Activated naive CD8-positive, alpha-beta T cell treated with anti-CD3 and anti-CD28 coated beads, Interleukin-2, amount 50 U/mL, for 24 hours (primary cell): ENCODE measurements around the gene CCSER2.
"Not testable (repeated sequence)": the region's sequence is repeated elsewhere in the genome, so short reads cannot be mapped to it uniquely, and the experiment has no call there.

Experiments used
- ATAC-seq: fragments of 150-1000 bp; cut with Tn5 transposase; one replicate; pipeline ENCODE4 v1.10.0; 2021
- DNase-seq: peaks from one replicate; pipeline ENCODE4 v3.0.0; 2021
- H3K27ac Mint-ChIP-seq: one replicate; pipeline ENCODE4 v1.8.0; 2021; ENCODE audit warnings: mild to moderate bottlenecking, mixed read lengths
- H3K27me3 Mint-ChIP-seq: one replicate; pipeline ENCODE4 v1.8.0; 2021; ENCODE audit warnings: mixed read lengths
- H3K36me3 Mint-ChIP-seq: one replicate; pipeline ENCODE4 v1.8.0; 2021; ENCODE audit warnings: low read depth, mixed read lengths
- H3K4me1 Mint-ChIP-seq: one replicate; pipeline ENCODE4 v1.8.0; 2021; ENCODE audit warnings: mixed read lengths
- H3K4me3 Mint-ChIP-seq: one replicate; pipeline ENCODE4 v1.8.0; 2021; ENCODE audit warnings: mild to moderate bottlenecking, moderate library complexity, mixed read lengths
- H3K9me3 Mint-ChIP-seq: one replicate; pipeline ENCODE4 v1.8.0; 2021; ENCODE audit warnings: mixed read lengths

Gene CCSER2

GRCh38 chr10:84499846-84500245, 171.5 kb downstream of the CCSER2 start:
- peak; percentile 33 for ATAC-seq
- H3K4me3 Mint-ChIP-seq, result no peak overlapping the region
- H3K27me3 Mint-ChIP-seq, result no peaks in the 10 kb centered on the region
- H3K4me1 Mint-ChIP-seq, result peaks cover 10% of the 10 kb centered on the region
- no peak for DNase-seq
- peaks cover 6% of the 10 kb centered on the region for H3K36me3 Mint-ChIP-seq
- H3K9me3 Mint-ChIP-seq, result no peaks in the 10 kb centered on the region
- H3K27ac Mint-ChIP-seq, result no peak overlapping the region

- H3K9me3 Mint-ChIP-seq, result no peaks in the 10 kb centered on the region
- H3K27ac Mint-ChIP-seq, result no peak overlapping the region
- no peaks in the 10 kb centered on the region for H3K27me3 Mint-ChIP-seq
- H3K4me1 Mint-ChIP-seq, result no peaks in the 10 kb centered on the region
- no peak overlapping the region for H3K4me3 Mint-ChIP-seq
- DNase-seq (no peak), ATAC-seq (no peak)
- peaks cover 14% of the 10 kb centered on the region for H3K36me3 Mint-ChIP-seq
Measured at GRCh38 chr10:84510121-84510520, 181.7 kb downstream of the CCSER2 start.

DNA sequence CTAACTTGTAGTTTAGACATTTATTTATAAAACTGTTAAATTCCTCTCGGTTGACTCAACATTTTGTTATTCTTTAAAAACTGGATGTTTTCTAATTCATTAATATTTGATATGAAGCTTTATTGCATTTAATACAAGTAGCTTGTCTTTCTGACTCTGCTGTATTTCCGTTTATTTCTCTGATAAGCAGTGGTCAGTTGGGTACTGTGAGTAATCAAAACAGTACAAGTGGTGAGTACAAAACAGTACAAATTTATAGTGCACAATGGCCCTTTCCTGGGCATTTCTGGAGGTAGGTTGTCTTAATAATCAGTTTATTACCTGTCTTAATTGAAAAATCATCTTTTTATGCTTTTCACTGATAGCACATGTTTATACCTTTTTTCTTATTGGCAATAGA, 182.7 kb downstream of the CCSER2 start:
- H3K36me3 Mint-ChIP-seq, result peaks cover 18% of the 10 kb centered on the region
- no peak overlapping the region for H3K4me3 Mint-ChIP-seq
- H3K27ac Mint-ChIP-seq, result no peak overlapping the region
- no peaks in the 10 kb centered on the region for H3K4me1 Mint-ChIP-seq
- ATAC-seq, result no peak
- no peak for DNase-seq
- H3K9me3 Mint-ChIP-seq, result no peaks in the 10 kb centered on the region
- no peaks in the 10 kb centered on the region for H3K27me3 Mint-ChIP-seq

DNA sequence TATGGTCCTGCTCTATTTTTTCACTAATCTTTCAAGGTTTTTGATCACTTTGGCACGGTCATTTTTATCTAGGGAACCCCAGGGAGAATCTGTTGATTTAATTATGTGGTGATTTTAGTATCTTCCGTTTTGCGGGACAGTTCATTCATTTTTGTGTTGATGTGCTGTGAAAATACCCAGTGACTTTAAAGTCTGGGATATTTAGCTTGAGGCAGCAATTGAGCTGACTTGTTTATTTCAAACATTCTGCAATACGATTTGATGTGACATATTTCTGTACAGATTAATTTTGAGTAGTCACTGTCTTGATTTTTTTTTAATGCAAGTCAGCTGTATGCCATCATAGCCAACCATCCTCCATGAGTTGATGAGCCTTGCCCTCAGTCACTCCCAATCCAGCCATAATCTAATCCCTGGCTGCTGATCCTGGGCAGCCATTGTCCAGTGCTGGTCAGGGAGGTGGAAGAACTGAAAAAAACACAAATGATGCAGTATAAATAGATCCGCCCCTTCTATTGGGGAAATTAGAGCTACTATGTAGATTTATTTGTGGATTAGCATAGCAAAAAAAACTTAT, 183.4 kb downstream of the CCSER2 start:
- Mint-ChIP-seq H3K4me1 (no peaks in the 10 kb centered on the region), H3K27me3 (no peaks in the 10 kb centered on the region), H3K27ac (no peak overlapping the region), H3K9me3 (no peaks in the 10 kb centered on the region), H3K36me3 (peaks cover 19% of the 10 kb centered on the region), H3K4me3 (no peak overlapping the region)
- no peak for DNase-seq
- ATAC-seq, result no peak

DNA sequence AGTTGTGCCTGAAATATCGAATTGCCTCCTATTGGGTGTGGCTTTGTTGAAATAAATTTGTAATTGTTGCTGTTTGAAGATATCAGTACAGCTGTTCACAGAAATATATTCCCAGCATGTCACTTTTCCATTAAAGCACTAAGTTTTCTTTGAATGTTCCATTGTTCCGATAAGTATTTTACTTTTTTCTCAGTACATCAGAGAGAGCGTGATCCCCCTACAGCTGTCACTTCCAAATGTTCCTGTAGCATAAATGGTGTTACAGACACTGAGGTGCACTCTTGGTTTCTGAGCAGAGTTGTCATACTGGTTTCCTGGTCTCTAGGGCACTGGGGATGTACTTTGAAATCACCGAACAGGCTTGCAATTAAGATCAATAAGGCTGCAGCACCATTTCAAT, 189.2 kb downstream of the CCSER2 start:
- Mint-ChIP-seq H3K36me3 (peaks cover 19% of the 10 kb centered on the region), H3K4me1 (peaks cover 2% of the 10 kb centered on the region), H3K27ac (no peak overlapping the region)

GRCh38 chr10:84519235-84519634, 190.8 kb downstream of the CCSER2 start:
- Mint-ChIP-seq H3K4me3 (no peak overlapping the region), H3K36me3 (peaks cover 10% of the 10 kb centered on the region), H3K9me3 (no peaks in the 10 kb centered on the region), H3K4me1 (peaks cover 2% of the 10 kb centered on the region), H3K27ac (no peak overlapping the region), H3K27me3 (no peaks in the 10 kb centered on the region)
- no peak for DNase-seq
- ATAC-seq, result no peak

More for the DNA sequence above, 189.2 kb downstream of the CCSER2 start:
- DNase-seq, result no peak
- Mint-ChIP-seq H3K9me3 (no peaks in the 10 kb centered on the region), H3K4me3 (no peak overlapping the region), H3K27me3 (no peaks in the 10 kb centered on the region)
- ATAC-seq, result no peak

- no peak overlapping the region for H3K27ac Mint-ChIP-seq
- H3K9me3 Mint-ChIP-seq, result peaks cover 8% of the 10 kb centered on the region
- DNase-seq (no peak), ATAC-seq (no peak)
- H3K4me1 Mint-ChIP-seq, result peaks cover 5% of the 10 kb centered on the region
- no peaks in the 10 kb centered on the region for H3K27me3 Mint-ChIP-seq
- no peak overlapping the region for H3K4me3 Mint-ChIP-seq
- H3K36me3 Mint-ChIP-seq, result peaks cover 9% of the 10 kb centered on the region
Measured at GRCh38 chr10:84521013-84521412, 192.6 kb downstream of the CCSER2 start.

- H3K4me3 Mint-ChIP-seq, result no peak overlapping the region
- no peak for ATAC-seq
- DNase-seq, result no peak
- peaks cover 5% of the 10 kb centered on the region for H3K4me1 Mint-ChIP-seq
- peaks cover 8% of the 10 kb centered on the region for H3K9me3 Mint-ChIP-seq
- no peaks in the 10 kb centered on the region for H3K27me3 Mint-ChIP-seq
- H3K36me3 Mint-ChIP-seq, result peaks cover 7% of the 10 kb centered on the region
- no peak overlapping the region for H3K27ac Mint-ChIP-seq
Measured at GRCh38 chr10:84521468-84521867, 193.1 kb downstream of the CCSER2 start.

GRCh38 chr10:84522612-84523462, 194.4 kb downstream of the CCSER2 start:
- ATAC-seq (no peak), DNase-seq (no peak)
- peaks cover 5% of the 10 kb centered on the region for H3K4me1 Mint-ChIP-seq
- H3K4me3 Mint-ChIP-seq, result no peak overlapping the region
- no peak overlapping the region for H3K27ac Mint-ChIP-seq
- H3K36me3 Mint-ChIP-seq, result peaks cover 7% of the 10 kb centered on the region
- H3K27me3 Mint-ChIP-seq, result no peaks in the 10 kb centered on the region
- H3K9me3 Mint-ChIP-seq, result peaks cover 8% of the 10 kb centered on the region

DNA sequence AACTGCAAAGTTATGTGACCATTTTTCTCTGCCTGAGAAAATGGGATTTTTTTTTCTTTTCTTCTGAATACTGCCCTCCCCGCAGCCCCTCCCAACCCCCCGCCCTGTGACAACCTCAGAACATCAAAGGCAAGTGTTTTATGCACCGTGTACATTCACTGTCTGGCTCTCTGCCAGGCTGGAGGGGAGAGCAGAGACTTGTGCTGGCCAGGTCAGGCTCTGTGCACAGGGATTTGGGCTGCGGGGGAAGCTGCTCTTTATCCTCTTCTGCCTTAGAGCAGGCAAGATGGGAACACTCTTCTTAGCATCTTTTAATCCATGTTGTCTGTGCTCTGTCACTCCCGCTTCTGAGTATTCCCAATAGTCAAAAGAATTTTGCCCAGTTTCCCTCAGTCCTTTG, 195.1 kb downstream of the CCSER2 start:
- ATAC-seq (no peak), DNase-seq (no peak)
- Mint-ChIP-seq H3K36me3 (peaks cover 7% of the 10 kb centered on the region), H3K27me3 (no peaks in the 10 kb centered on the region), H3K27ac (no peak overlapping the region), H3K4me1 (peaks cover 5% of the 10 kb centered on the region), H3K4me3 (no peak overlapping the region), H3K9me3 (peaks cover 8% of the 10 kb centered on the region)

- Mint-ChIP-seq H3K4me1 (peaks cover 5% of the 10 kb centered on the region), H3K27ac (no peak overlapping the region), H3K9me3 (peaks cover 8% of the 10 kb centered on the region), H3K4me3 (no peak overlapping the region), H3K27me3 (no peaks in the 10 kb centered on the region), H3K36me3 (peaks cover 7% of the 10 kb centered on the region)
- no peak for DNase-seq
- ATAC-seq, result no peak
Measured at GRCh38 chr10:84524435-84524834, 196.0 kb downstream of the CCSER2 start.

DNA sequence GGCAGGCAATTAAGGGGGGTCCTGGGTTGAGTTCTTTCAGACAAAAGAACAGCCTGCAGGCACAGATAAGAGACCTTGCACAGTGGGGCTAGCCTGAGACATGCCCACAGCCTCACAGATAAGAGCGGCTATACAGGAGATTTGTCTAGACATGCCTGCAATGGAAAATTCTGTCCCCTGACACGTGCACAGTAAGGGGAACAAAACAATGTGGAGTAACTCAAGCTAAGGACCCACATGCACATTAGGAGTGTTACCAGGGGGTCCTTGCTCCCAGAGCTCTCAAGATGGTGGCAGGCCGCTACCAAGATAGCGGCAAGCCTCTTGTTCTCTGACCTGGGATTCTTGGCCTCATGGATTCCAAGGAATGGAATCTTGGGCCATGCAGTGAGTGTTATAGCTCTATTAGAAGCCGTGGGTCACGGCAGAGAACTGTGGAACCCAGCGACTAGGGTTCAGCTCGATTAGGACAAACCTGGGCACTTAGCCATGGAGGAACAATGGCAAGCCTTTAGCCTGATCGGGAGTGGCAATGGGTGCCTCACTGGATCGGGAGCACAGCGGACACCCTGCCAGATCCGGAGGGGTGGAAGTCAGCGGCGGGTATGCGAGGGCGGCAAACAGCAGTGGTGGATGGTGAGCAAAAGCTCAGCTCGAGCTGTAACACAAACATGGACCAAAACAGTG, 196.9 kb downstream of the CCSER2 start:
- Mint-ChIP-seq H3K27ac (no peak overlapping the region), H3K36me3 (peaks cover 7% of the 10 kb centered on the region), H3K4me3 (no peak overlapping the region), H3K4me1 (peaks cover 5% of the 10 kb centered on the region), H3K27me3 (no peaks in the 10 kb centered on the region), H3K9me3 (peaks cover 8% of the 10 kb centered on the region)
- ATAC-seq, result no peak
- no peak for DNase-seq

- not testable (repeated sequence) for H3K27ac Mint-ChIP-seq, ATAC-seq, H3K9me3 Mint-ChIP-seq, H3K4me3 Mint-ChIP-seq, H3K4me1 Mint-ChIP-seq, H3K27me3 Mint-ChIP-seq, H3K36me3 Mint-ChIP-seq, DNase-seq
Measured at GRCh38 chr10:84525807-84526182, 197.4 kb downstream of the CCSER2 start.

GRCh38 chr10:84527386-84527785, 199.0 kb downstream of the CCSER2 start:
- not testable (repeated sequence) for H3K36me3 Mint-ChIP-seq, DNase-seq, H3K9me3 Mint-ChIP-seq, H3K27me3 Mint-ChIP-seq, H3K27ac Mint-ChIP-seq, H3K4me3 Mint-ChIP-seq, ATAC-seq, H3K4me1 Mint-ChIP-seq

DNA sequence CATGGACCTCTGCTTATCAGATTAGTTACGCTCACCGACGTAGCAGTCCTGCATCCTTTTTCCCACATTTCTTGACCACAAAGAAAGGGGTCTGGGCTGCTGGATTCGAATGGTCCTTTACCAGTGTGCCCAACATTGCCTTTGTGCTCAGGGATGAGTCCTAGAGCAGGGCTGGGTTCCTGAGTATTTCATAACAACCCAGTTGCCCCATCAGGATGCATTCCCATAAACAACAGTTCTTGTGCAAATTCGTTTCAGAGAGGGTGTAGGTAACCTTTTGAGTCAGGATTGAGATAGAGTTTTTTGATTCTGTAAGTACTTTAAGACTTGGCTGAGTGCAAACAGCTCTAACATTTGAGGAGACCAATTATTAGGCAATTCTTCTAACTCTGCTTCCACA, 200.1 kb downstream of the CCSER2 start:
- not testable (repeated sequence) for H3K36me3 Mint-ChIP-seq, DNase-seq, H3K4me3 Mint-ChIP-seq, H3K9me3 Mint-ChIP-seq, ATAC-seq, H3K27ac Mint-ChIP-seq, H3K27me3 Mint-ChIP-seq, H3K4me1 Mint-ChIP-seq
